Loucy (cell line): Measurements from ENCODE around the gene PDZD4.

Experiments used
- EZH2phosphoT487 ChIP-seq: fragments of 200-600 bp; IDR thresholded peaks from 2 replicates; pipeline ENCODE4 v1.6.1; 2018; ENCODE audit warnings: antibody characterized with exemption, mild to moderate bottlenecking, moderate library complexity, borderline replicate concordance
- TF ChIP-seq, protein P1 (sequence below): fragments of 200-600 bp; sonication (generic); conservative IDR thresholded peaks from 2 replicates; pipeline ENCODE4 v1.5.1; 2014; ENCODE audit warnings: mild to moderate bottlenecking, antibody characterized with exemption, low read length

DNA sequence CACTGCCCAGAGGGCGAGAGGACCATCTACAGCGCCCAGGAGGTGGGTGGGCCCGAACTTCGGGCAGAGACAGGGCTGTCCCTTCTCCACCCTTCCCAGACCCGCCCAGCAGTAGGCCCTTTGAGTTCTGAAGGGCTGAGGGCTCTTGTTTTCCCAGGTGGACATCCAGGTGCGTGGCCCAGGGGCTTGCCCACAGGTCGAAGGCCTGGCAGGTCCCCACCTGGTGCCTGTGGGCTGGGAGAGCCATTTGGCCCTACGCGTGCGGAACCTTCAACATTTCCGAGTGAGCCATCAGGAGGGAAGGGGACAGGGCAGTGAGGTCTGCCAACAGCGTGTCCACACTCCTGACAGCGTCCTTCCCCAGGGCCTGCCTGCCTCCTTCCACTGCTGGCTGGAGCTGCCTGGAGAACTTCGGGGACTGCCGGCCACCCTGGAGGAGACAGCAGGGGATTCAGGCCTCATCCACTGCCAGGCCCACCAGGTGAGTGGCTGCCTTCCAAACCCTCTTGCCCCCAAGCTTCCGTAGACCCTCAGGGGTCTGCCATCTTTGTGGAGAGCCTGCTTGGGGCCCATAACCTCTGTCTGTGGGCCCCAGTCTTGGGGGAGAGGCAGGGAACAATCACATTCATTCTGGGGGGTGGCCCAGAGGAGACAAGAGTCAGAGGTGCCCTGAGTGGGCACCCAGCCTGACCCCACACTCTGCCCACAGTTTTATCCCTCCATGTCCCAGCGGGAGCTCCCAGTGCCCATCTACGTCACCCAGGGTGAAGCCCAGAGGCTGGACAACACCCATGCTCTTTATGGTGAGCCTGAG is 59.5 kb downstream of the PDZD4 start:
- TF ChIP-seq EZH2phosphoT487, result no peak
- TF ChIP-seq, protein P1, sequence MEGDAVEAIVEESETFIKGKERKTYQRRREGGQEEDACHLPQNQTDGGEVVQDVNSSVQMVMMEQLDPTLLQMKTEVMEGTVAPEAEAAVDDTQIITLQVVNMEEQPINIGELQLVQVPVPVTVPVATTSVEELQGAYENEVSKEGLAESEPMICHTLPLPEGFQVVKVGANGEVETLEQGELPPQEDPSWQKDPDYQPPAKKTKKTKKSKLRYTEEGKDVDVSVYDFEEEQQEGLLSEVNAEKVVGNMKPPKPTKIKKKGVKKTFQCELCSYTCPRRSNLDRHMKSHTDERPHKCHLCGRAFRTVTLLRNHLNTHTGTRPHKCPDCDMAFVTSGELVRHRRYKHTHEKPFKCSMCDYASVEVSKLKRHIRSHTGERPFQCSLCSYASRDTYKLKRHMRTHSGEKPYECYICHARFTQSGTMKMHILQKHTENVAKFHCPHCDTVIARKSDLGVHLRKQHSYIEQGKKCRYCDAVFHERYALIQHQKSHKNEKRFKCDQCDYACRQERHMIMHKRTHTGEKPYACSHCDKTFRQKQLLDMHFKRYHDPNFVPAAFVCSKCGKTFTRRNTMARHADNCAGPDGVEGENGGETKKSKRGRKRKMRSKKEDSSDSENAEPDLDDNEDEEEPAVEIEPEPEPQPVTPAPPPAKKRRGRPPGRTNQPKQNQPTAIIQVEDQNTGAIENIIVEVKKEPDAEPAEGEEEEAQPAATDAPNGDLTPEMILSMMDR, result no peak
